AG09309 (cell line): Measurements from ENCODE around the gene C17orf50.

Experiments used
- DNase-seq: peaks from one replicate; pipeline ENCODE4 v3.0.0-alpha.2; 2010; ENCODE audit warnings: low read depth
- H3K4me3 ChIP-seq: 2 replicates; pipeline ENCODE4 v1.5.1; 2011; ENCODE audit warnings: mild to moderate bottlenecking, low read depth, low read length, moderate library complexity; ENCODE audit not compliant: control insufficient read depth
- CTCF ChIP-seq: IDR thresholded peaks from 2 replicates; pipeline ENCODE4 v1.5.1; 2011; ENCODE audit warnings: mild to moderate bottlenecking, low read depth, low read length, inconsistent platforms; ENCODE audit not compliant: insufficient read depth, control insufficient read depth; ENCODE audit errors: missing control alignments

Gene C17orf50

GRCh38 chr17:35761601-35762000 lies 914 bp downstream of the C17orf50 start:
- no peak overlapping the region for H3K4me3 ChIP-seq
- no peak for TF ChIP-seq CTCF
- DNase-seq, result no peak

- H3K4me3 ChIP-seq, result peak overlapping the region; percentile 34
- no peak for DNase-seq
- TF ChIP-seq CTCF, result no peak
Observed at GRCh38 chr17:35763767-35764122, 3.1 kb downstream of the C17orf50 start.

- no peak for DNase-seq
- peak; percentile 82 for TF ChIP-seq CTCF
- H3K4me3 ChIP-seq, result peak overlapping the region; percentile 47
Observed at GRCh38 chr17:35764123-35764991, 3.7 kb downstream of the C17orf50 start.

- no peak overlapping the region for H3K4me3 ChIP-seq
- DNase-seq, result no peak
- no peak for TF ChIP-seq CTCF
Observed at GRCh38 chr17:35765086-35765710, 4.5 kb downstream of the C17orf50 start.

- no peak for DNase-seq
- H3K4me3 ChIP-seq, result no peak overlapping the region
- TF ChIP-seq CTCF, result no peak
Observed at GRCh38 chr17:35765756-35766488, 5.2 kb downstream of the C17orf50 start.

- H3K4me3 ChIP-seq, result no peak overlapping the region
- TF ChIP-seq CTCF, result no peak
- DNase-seq, result no peak
Observed at GRCh38 chr17:35766489-35766877, 5.8 kb downstream of the C17orf50 start.
